IMR-90 (cell line): ENCODE measurements around the gene SPRY1. TPM values are rescaled to one million over a fixed set of nuclear protein-coding genes. Genes with fewer than 3 reads are reported as not detected.

Experiments
- ATAC-seq: fragments of 200-7000 bp; cut with Tn5 transposase; 2 replicates; pipeline ENCODE4 v1.9.1; 2020; ENCODE audit warnings: low read depth, mild to moderate bottlenecking, moderate library complexity
- BruUV-seq: library from RNA; stranded (reverse); fragments of 400-500 nt; replicated peaks from 2 replicates; lab custom pipeline; 2021; lab: Mats Ljungman, UMichigan
- CTCF ChIA-PET: fragments of 300-600 bp; formaldehyde crosslinking; extraction: SDS; loops from one replicate; lab custom pipeline; 2021; ENCODE audit warnings: antibody characterized with exemption; lab: Yijun Ruan, JAX
- POLR2A ChIA-PET: fragments of 300-600 bp; sonication (Branson Sonifier 250); formaldehyde crosslinking; loops from one replicate; lab custom pipeline; 2022; ENCODE audit warnings: antibody characterized with exemption; ENCODE audit not compliant: unreplicated experiment; lab: Charles Lee
- DNase-seq: peaks from one replicate; pipeline ENCODE4 v3.0.0; 2013
- H2AFZ ChIP-seq: replicated peaks from 2 replicates; pipeline ENCODE3; 2013; ENCODE audit warnings: low read length, mild to moderate bottlenecking; ENCODE audit not compliant: poor library complexity
- H2AK5ac ChIP-seq: 2 replicates; pipeline ENCODE4 v1.6.1; 2013; ENCODE audit warnings: low read depth, low read length, inconsistent platforms
- H2AK9ac ChIP-seq: replicated peaks from 2 replicates; pipeline ENCODE3; 2013; ENCODE audit warnings: mild to moderate bottlenecking, low read depth, low read length, moderate library complexity; ENCODE audit not compliant: poor library complexity
- H2BK120ac ChIP-seq: 2 replicates; pipeline ENCODE4 v1.6.1; 2013; ENCODE audit warnings: low read depth, low read length, inconsistent platforms
- H2BK15ac ChIP-seq: 3 replicates; pipeline ENCODE4 v1.6.1; 2013; ENCODE audit warnings: low read depth, low read length, inconsistent platforms
- H2BK20ac ChIP-seq: 2 replicates; pipeline ENCODE4 v1.6.1; 2013; ENCODE audit warnings: low read depth, mild to moderate bottlenecking, inconsistent platforms, low read length, moderate library complexity
- H2BK5ac ChIP-seq: 2 replicates; pipeline ENCODE4 v1.6.1; 2013; ENCODE audit warnings: mild to moderate bottlenecking, low read depth, low read length, inconsistent platforms; ENCODE audit not compliant: poor library complexity, severe bottlenecking
- H3K14ac ChIP-seq: replicated peaks from 2 replicates; pipeline ENCODE4 v1.6.1; 2013; ENCODE audit warnings: low read depth, low read length, inconsistent platforms
- H3K18ac ChIP-seq: 2 replicates; pipeline ENCODE4 v1.6.1; 2013; ENCODE audit warnings: low read depth, low read length, control low read depth
- H3K23ac ChIP-seq: 2 replicates; pipeline ENCODE4 v1.6.1; 2013; ENCODE audit warnings: low read depth, low read length, inconsistent platforms
- H3K27ac ChIP-seq: 2 replicates; pipeline ENCODE4 v1.5.1; 2013; ENCODE audit warnings: mild to moderate bottlenecking, control low read depth, low read length; ENCODE audit not compliant: insufficient read depth
- H3K27me3 ChIP-seq: 2 replicates; pipeline ENCODE4 v1.6.1; 2013; ENCODE audit warnings: low read length; ENCODE audit not compliant: control insufficient read depth, insufficient read depth
- H3K36me3 ChIP-seq: 2 replicates; pipeline ENCODE4 v1.6.1; 2013; ENCODE audit warnings: low read length, mixed read lengths; ENCODE audit not compliant: control insufficient read depth, insufficient read depth
- H3K4ac ChIP-seq: 2 replicates; pipeline ENCODE4 v1.6.1; 2013; ENCODE audit warnings: low read depth, low read length, inconsistent platforms
- H3K4me1 ChIP-seq: 2 replicates; pipeline ENCODE4 v1.6.1; 2013; ENCODE audit warnings: low read length, mixed read lengths; ENCODE audit not compliant: control insufficient read depth, insufficient read depth
- H3K4me2 ChIP-seq: 2 replicates; pipeline ENCODE4 v1.6.1; 2013; ENCODE audit warnings: low read depth, mild to moderate bottlenecking, control low read depth, low read length, moderate library complexity
- H3K4me3 ChIP-seq: 2 replicates; pipeline ENCODE4 v1.5.1; 2013; ENCODE audit warnings: low read depth, mild to moderate bottlenecking, control low read depth, low read length, moderate library complexity; ENCODE audit not compliant: insufficient read depth
- H3K56ac ChIP-seq: 2 replicates; pipeline ENCODE4 v1.6.1; 2013; ENCODE audit warnings: low read length, inconsistent platforms; ENCODE audit not compliant: insufficient read depth; ENCODE audit errors: extremely low read depth
- H3K79me1 ChIP-seq, 2 experiments: 2 replicates each; pipeline ENCODE4 v1.6.1; 2013; ENCODE audit warnings: low read length in 2 of 2, inconsistent platforms in 1 of 2, low read depth in 1 of 2
- H3K9ac ChIP-seq: 2 replicates; pipeline ENCODE4 v1.6.1; 2013; ENCODE audit warnings: low read depth, low read length, control low read depth
- H3K9me1 ChIP-seq: 2 replicates; pipeline ENCODE4 v1.6.1; 2013; ENCODE audit warnings: low read length, inconsistent platforms; ENCODE audit not compliant: insufficient read depth
- H3K9me3 ChIP-seq: 2 replicates; pipeline ENCODE4 v1.6.1; 2013; ENCODE audit warnings: low read length; ENCODE audit not compliant: control insufficient read depth, insufficient read depth
- H4K20me1 ChIP-seq: 2 replicates; pipeline ENCODE4 v1.6.1; 2013; ENCODE audit warnings: low read length, inconsistent platforms; ENCODE audit not compliant: insufficient read depth
- H4K5ac ChIP-seq: 2 replicates; pipeline ENCODE4 v1.6.1; 2013; ENCODE audit warnings: mild to moderate bottlenecking, low read depth, low read length, control low read depth
- H4K8ac ChIP-seq, 2 experiments: 2 replicates each; pipeline ENCODE4 v1.6.1; 2013; ENCODE audit warnings: low read depth in 2 of 2, low read length in 2 of 2, control low read depth in 1 of 2, inconsistent platforms in 1 of 2
- H4K91ac ChIP-seq: 2 replicates; pipeline ENCODE4 v1.6.1; 2013; ENCODE audit warnings: low read depth, low read length, inconsistent platforms; ENCODE audit not compliant: insufficient read depth
- BHLHE40 ChIP-seq: fragments of 150-350 bp; IDR thresholded peaks from 2 replicates; pipeline ENCODE4 v1.6.1; 2016; ENCODE audit warnings: mild to moderate bottlenecking, low read depth, low read length
- CEBPB ChIP-seq: IDR thresholded peaks from 2 replicates; pipeline ENCODE4 v1.6.1; 2012; ENCODE audit warnings: low read depth, low read length, improper control_type of control experiment
- CHD1 ChIP-seq: IDR thresholded peaks from 2 replicates; pipeline ENCODE4 v1.6.1; 2012; ENCODE audit warnings: low read depth, low read length, improper control_type of control experiment
- CTCF ChIP-seq: conservative IDR thresholded peaks from 2 replicates; pipeline ENCODE4 v1.5.1; 2012; ENCODE audit warnings: mild to moderate bottlenecking, low read depth, low read length, improper control_type of control experiment
- FOS ChIP-seq: fragments of 150-350 bp; IDR thresholded peaks from 2 replicates; pipeline ENCODE4 v1.6.1; 2016; ENCODE audit warnings: low read depth, low read length
- MAFK ChIP-seq: IDR thresholded peaks from 2 replicates; pipeline ENCODE4 v1.6.1; 2012; ENCODE audit warnings: low read depth, low read length, improper control_type of control experiment
- MAZ ChIP-seq: IDR thresholded peaks from 2 replicates; pipeline ENCODE4 v1.6.1; 2012; ENCODE audit warnings: low read depth, mild to moderate bottlenecking, low read length, improper control_type of control experiment, moderate library complexity, borderline replicate concordance
- MXI1 ChIP-seq: IDR thresholded peaks from 2 replicates; pipeline ENCODE4 v1.6.1; 2012; ENCODE audit warnings: low read depth, mild to moderate bottlenecking, low read length, moderate library complexity, borderline replicate concordance
- POLR2A ChIP-seq: IDR thresholded peaks from 2 replicates; pipeline ENCODE4 v1.6.1; 2012; ENCODE audit warnings: mild to moderate bottlenecking, low read depth, low read length
- RCOR1 ChIP-seq: IDR thresholded peaks from 2 replicates; pipeline ENCODE4 v1.6.1; 2012; ENCODE audit warnings: mild to moderate bottlenecking, low read length, improper control_type of control experiment; ENCODE audit not compliant: insufficient replicate concordance
- RFX5 ChIP-seq: IDR thresholded peaks from 2 replicates; pipeline ENCODE4 v1.8.0; 2012; ENCODE audit warnings: low read depth, mild to moderate bottlenecking, low read length, moderate library complexity
- SMC3 ChIP-seq: fragments of 150-350 bp; IDR thresholded peaks from 2 replicates; pipeline ENCODE4 v1.6.1; 2016; ENCODE audit warnings: low read depth, mild to moderate bottlenecking, antibody characterized with exemption, low read length, moderate library complexity
- WGBS, 2 experiments: methylation state at CpG; one replicate each; pipeline versions ENCODE4 v1.1.5 to v1.1.7; 2013; ENCODE audit warnings: missing lambda C conversion rate in 2 of 2; ENCODE audit not compliant: insufficient read length in 1 of 2; ENCODE audit errors: extremely low coverage in 2 of 2; 5-methylcytosine and 5-hydroxymethylcytosine counted together
- dilution Hi-C: fragments of 300-500 bp; cut with HindIII; formaldehyde crosslinking; loops from one replicate; pipeline ENCODE4 v1.14.3; 2018; ENCODE audit warnings: low sequenced_read_pairs; ENCODE audit not compliant: unreplicated experiment
- in situ Hi-C: fragments of 300-500 bp; cut with MboI; formaldehyde crosslinking; loops from 3 replicates; pipeline ENCODE4 v1.14.3; 2019; ENCODE audit warnings: low sequenced_read_pairs, inconsistent platforms, mixed read lengths
- intact Hi-C: fragments of 100-400 bp; cut with micrococcal nuclease; formaldehyde crosslinking; loops from 2 replicates; pipeline ENCODE4 v1.10.0; 2022
- polyA plus RNA-seq, 3 experiments: library from polyadenylated mRNA; depleted of rRNA; stranded (reverse); fragments of >200 nt; gene quantifications; 2 replicates each; pipeline ENCODE4 v1.2.3, GENCODE V29; 2012; ENCODE audit warnings: low replicate concordance in 1 of 3
- total RNA-seq: library from RNA; depleted of rRNA; stranded (reverse); fragments of >200 nt; gene quantifications from 2 replicates; pipeline ENCODE4 v1.2.3, GENCODE V29; 2012
- TF ChIP-seq, protein P1 (sequence below): fragments of 150-350 bp; IDR thresholded peaks from 2 replicates; pipeline ENCODE4 v1.6.1; 2016; ENCODE audit warnings: low read depth, mild to moderate bottlenecking, low read length, moderate library complexity, borderline replicate concordance
- TF ChIP-seq, protein P2 (sequence below): fragments of 150-350 bp; IDR thresholded peaks from 2 replicates; pipeline ENCODE4 v1.6.1; 2017; ENCODE audit warnings: mild to moderate bottlenecking, antibody characterized with exemption, low read length, low read depth

SPRY1 gene
- total and polyA plus RNA-seq, 2 of the 4 experiments (the other 2 are of a cell fraction), result 1.4 to 2.2 TPM

- Histone ChIP-seq H3K27ac (no peak overlapping the region), H3K23ac (no peak overlapping the region), H3K27me3 (no peaks in the 10 kb centered on the region), H2BK15ac (no peak overlapping the region), H3K4me2 (no peak overlapping the region), H3K14ac (no peak overlapping the region), H2AK5ac (no peak overlapping the region), H3K79me1 (no peaks in the 10 kb centered on the region), H3K4me1 (no peaks in the 10 kb centered on the region; the same call in 1 of the 2 replicates), H4K5ac (no peak overlapping the region), H3K9me1 (no peaks in the 10 kb centered on the region; the same call in 1 of the 2 replicates), H3K4ac (no peak overlapping the region), H3K18ac (no peak overlapping the region), H2BK20ac (no peak overlapping the region), H3K9me3 (peaks cover 3% of the 10 kb centered on the region; the same call in 1 of the 2 replicates), H3K9ac (no peak overlapping the region), H2BK5ac (no peak overlapping the region), H2BK120ac (no peak overlapping the region; the same call in 1 of the 2 replicates), H3K4me3 (no peak overlapping the region), H3K56ac (no peak overlapping the region), H4K8ac (no peak overlapping the region), H2AK9ac (no peak overlapping the region), H2AFZ (no peak overlapping the region), H4K91ac (no peak overlapping the region; the same call in 1 of the 2 replicates), H4K20me1 (no peaks in the 10 kb centered on the region), H3K36me3 (no peaks in the 10 kb centered on the region)
- CTCF ChIA-PET, result no interaction called here
- POLR2A ChIA-PET, result no interaction called here
- BruUV-seq, result no TSS peak
- DNase-seq (no peak), ATAC-seq (no peak)
- TF ChIP-seq RCOR1 (no peak), MAZ (no peak), CEBPB (no peak), RFX5 (no peak), CHD1 (no peak), BHLHE40 (no peak), MAFK (no peak), CTCF (no peak), FOS (no peak), POLR2A (no peak), SMC3 (no peak), MXI1 (no peak)
- TF ChIP-seq, protein P1, sequence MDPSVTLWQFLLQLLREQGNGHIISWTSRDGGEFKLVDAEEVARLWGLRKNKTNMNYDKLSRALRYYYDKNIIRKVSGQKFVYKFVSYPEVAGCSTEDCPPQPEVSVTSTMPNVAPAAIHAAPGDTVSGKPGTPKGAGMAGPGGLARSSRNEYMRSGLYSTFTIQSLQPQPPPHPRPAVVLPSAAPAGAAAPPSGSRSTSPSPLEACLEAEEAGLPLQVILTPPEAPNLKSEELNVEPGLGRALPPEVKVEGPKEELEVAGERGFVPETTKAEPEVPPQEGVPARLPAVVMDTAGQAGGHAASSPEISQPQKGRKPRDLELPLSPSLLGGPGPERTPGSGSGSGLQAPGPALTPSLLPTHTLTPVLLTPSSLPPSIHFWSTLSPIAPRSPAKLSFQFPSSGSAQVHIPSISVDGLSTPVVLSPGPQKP, result no peak
- TF ChIP-seq, protein P2, sequence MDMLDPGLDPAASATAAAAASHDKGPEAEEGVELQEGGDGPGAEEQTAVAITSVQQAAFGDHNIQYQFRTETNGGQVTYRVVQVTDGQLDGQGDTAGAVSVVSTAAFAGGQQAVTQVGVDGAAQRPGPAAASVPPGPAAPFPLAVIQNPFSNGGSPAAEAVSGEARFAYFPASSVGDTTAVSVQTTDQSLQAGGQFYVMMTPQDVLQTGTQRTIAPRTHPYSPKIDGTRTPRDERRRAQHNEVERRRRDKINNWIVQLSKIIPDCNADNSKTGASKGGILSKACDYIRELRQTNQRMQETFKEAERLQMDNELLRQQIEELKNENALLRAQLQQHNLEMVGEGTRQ, result no peak
- intact Hi-C loops (no loop called here), in situ Hi-C loops (no loop called here), dilution Hi-C loops (no loop called here)
- 40% methylated on average over 1 of the region's 6 CpGs; no CpG with 5 or more reads in 1 of the 2 experiments for WGBS, 2 experiments
Measured at GRCh38 chr4:123366144-123366748, 30.3 kb upstream of the SPRY1 start.
